Measurements from ENCODE around the gene BRAT1. TPM values are rescaled to one million over a fixed set of nuclear protein-coding genes. Genes with fewer than 3 reads are reported as not detected.

The BRAT1 gene
- total RNA-seq, 1 donor from 2014 or later, result 66.0 TPM

DNA sequence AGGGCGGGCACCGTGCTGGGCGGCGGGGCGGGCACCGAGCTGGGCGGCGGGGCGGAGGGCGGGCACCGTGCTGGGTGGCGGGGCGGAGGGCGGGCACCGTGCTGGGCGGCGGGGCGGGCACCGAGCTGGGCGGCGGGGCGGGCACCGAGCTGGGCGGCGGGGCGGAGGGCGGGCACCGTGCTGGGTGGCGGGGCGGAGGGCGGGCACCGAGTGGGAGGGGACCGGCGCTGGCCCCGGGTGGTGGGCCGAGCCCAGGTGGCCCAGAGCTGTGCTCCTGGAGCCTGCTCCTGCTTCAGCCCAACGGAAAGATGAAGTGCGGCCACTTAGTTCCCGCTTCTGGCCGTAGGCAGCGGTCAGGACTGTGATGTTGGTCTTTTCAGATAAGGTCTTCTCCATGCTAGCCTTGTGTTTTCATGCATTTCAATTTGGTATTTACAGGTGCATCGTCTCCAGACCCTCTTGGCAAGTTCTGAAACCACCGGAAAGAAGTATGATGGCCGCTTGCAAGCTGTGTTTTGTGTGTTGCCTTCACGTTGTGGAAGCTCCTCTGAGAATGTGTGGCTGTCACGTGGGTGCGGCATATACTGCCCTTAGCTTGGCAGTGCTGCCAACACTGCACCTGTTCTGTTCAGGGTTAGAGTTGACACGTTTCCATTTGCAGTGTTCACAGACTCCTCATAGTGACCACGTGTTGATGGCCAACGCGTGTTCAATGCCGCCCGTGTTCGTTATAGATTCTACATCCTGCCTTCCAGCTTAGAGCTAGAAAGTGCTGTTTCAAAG, 28.7 kb upstream of the BRAT1 start:
- no peak overlapping the region for H3K27ac ChIP-seq
- peaks cover 4 to 13% of the 10 kb centered on the region in 2 donors for H3K36me3 ChIP-seq
- H3K4me1 ChIP-seq, result no peaks in the 10 kb centered on the region
- no peak overlapping the region for H3K4me3 ChIP-seq
- intact Hi-C loops (cut with DNase I), result no loop called here
- H3K27me3 ChIP-seq, result no peaks in the 10 kb centered on the region
- DNase-seq (ENCODE audit: extremely low spot score in 2 of 2), result no peak
- no peaks in the 10 kb centered on the region for H3K9me3 ChIP-seq
- TF ChIP-seq POLR2A (IDR thresholded peaks at IDR 0.05), result no peak
- TF ChIP-seq POLR2AphosphoS5 (IDR thresholded peaks at IDR 0.05; ENCODE audit: insufficient read depth in 1 of 2, low read depth in 1 of 2), result no peak
- TF ChIP-seq, protein P1, sequence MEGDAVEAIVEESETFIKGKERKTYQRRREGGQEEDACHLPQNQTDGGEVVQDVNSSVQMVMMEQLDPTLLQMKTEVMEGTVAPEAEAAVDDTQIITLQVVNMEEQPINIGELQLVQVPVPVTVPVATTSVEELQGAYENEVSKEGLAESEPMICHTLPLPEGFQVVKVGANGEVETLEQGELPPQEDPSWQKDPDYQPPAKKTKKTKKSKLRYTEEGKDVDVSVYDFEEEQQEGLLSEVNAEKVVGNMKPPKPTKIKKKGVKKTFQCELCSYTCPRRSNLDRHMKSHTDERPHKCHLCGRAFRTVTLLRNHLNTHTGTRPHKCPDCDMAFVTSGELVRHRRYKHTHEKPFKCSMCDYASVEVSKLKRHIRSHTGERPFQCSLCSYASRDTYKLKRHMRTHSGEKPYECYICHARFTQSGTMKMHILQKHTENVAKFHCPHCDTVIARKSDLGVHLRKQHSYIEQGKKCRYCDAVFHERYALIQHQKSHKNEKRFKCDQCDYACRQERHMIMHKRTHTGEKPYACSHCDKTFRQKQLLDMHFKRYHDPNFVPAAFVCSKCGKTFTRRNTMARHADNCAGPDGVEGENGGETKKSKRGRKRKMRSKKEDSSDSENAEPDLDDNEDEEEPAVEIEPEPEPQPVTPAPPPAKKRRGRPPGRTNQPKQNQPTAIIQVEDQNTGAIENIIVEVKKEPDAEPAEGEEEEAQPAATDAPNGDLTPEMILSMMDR (IDR thresholded peaks at IDR 0.05), result no peak

DNA sequence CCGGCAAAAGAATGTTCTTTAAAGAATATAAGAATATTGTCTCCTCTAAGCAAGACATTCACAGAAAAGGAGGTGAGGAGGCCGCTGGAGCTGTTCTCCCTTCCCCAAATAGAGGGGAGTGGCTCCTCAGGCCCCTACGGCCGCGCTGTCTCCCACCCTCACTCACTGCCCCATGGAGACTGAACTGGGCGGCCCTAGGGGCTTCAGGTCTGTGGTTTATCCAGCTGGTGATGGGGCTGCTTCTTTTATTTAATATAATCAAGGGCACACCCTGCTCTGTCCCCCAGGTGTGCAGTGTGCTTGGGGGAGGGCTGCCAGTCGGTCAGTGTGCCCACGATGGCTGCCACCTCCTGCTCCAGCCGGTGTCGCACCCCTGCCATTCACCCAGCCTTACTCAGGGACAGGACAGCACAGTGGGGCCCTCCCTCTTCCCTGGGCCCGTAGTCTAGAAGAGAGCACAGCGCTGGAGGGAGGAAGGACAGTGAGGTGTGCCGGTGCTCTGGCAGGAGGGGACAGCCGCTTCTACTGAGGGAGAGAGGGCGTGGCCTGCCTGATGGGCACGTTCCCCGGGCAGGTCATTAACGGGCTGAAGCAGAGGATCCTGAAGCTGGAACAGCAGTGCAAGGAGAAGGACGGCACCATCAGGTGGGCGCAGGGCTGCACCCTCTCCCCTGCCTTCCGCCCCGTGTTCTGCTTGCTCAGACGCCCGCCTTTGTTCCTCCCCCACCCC, 26.8 kb upstream of the BRAT1 start:
- Histone ChIP-seq H3K27me3 (no peaks in the 10 kb centered on the region), H3K36me3 (peaks cover 4 to 11% of the 10 kb centered on the region in 2 donors), H3K4me1 (no peaks in the 10 kb centered on the region), H3K9me3 (no peaks in the 10 kb centered on the region), H3K4me3 (no peak overlapping the region), H3K27ac (no peak overlapping the region)
- intact Hi-C loops (cut with DNase I), result no loop called here
- DNase-seq (ENCODE audit: extremely low spot score in 2 of 2), result no peak
- TF ChIP-seq POLR2A (IDR thresholded peaks at IDR 0.05), result no peak
- TF ChIP-seq, protein P1 (IDR thresholded peaks at IDR 0.05), result no peak
- no peak for TF ChIP-seq POLR2AphosphoS5 (IDR thresholded peaks at IDR 0.05; ENCODE audit: insufficient read depth in 1 of 2, low read depth in 1 of 2)

DNA sequence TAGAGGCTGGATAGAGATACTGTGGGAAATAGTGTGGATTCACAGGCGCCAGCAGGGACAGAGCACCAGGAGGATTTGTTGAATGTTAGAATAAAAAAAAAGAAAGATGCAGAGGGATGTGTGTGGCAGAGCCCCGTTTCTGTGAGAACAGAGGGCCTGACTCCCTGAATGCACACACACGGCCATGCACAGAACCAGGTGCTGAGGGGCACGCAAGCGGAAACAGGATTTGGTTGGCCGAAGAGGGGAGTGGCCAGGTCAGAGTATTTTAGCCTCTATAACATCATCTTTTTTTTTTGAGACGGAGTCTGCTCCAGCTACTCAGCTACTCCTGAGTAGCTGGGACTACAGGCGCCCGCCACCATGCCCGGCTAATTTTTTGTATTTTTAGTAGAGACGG, 25.3 kb upstream of the BRAT1 start:
- Histone ChIP-seq H3K27me3 (no peaks in the 10 kb centered on the region), H3K27ac (no peak overlapping the region), H3K4me3 (no peak overlapping the region), H3K4me1 (no peaks in the 10 kb centered on the region), H3K36me3 (peaks cover 4 to 5% of the 10 kb centered on the region in 2 donors), H3K9me3 (no peaks in the 10 kb centered on the region)
- TF ChIP-seq, protein P1 (IDR thresholded peaks at IDR 0.05), result no peak
- no peak for TF ChIP-seq POLR2A (IDR thresholded peaks at IDR 0.05)
- no peak for TF ChIP-seq POLR2AphosphoS5 (IDR thresholded peaks at IDR 0.05; ENCODE audit: insufficient read depth in 1 of 2, low read depth in 1 of 2)
- DNase-seq (ENCODE audit: extremely low spot score in 2 of 2), result no peak
- intact Hi-C loops (cut with DNase I), result no loop called here

DNA sequence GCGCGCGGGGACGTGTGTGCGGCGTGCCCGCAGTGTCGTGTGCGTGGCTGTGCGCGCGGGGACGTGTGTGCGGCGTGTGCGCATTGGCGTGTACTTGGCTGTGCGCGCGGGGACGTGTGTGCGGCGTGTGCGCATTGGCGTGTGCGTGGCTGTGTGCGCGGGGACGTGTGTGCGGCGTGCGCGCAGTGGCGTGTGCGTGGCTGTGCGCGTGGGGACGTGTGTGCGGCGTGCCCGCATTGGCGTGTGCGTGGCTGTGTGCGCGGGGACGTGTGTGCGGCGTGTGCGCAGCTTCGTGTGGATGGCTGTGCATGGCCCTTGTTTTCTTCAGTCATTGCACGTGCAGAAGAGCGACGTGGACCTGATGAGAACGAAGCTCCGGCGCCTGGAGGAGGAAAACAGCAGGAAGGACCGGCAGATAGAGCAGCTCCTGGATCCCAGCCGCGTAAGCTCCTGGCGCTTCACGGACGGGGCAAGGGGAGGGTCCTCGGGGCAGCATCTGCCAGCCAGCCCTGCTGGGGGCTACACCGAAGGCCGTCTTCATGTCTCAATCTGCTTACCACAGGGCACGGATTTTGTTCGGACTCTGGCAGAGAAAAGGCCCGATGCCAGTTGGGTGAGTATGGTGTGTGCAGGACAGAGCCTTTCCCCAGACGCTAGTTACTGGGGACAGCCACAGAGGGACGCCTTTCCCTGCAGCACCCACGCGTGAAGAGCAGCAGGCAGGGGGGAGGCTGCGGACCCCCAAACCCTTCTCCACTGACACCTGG, 22.8 kb upstream of the BRAT1 start:
- Histone ChIP-seq H3K4me3 (no peak overlapping the region), H3K9me3 (no peaks in the 10 kb centered on the region), H3K27ac (no peak overlapping the region), H3K27me3 (no peaks in the 10 kb centered on the region), H3K36me3 (peaks cover 0 to 15% of the 10 kb centered on the region in 2 donors), H3K4me1 (no peaks in the 10 kb centered on the region)
- intact Hi-C loops (cut with DNase I), result loop anchor here (10.0 kb wide), 1 partner anchor 107 kb away; the partner anchor contains the start of gene AMZ1
- TF ChIP-seq POLR2AphosphoS5 (IDR thresholded peaks at IDR 0.05; ENCODE audit: insufficient read depth in 1 of 2, low read depth in 1 of 2) (no peak), POLR2A (IDR thresholded peaks at IDR 0.05) (no peak)
- TF ChIP-seq, protein P1 (IDR thresholded peaks at IDR 0.05), result no peak
- DNase-seq (ENCODE audit: extremely low spot score in 2 of 2), result no peak

Measured in vagina (tissue), 2 donors.